Osteocyte (in vitro differentiated cells): ENCODE measurements around the gene PODN. TPM values are rescaled to one million over a fixed set of nuclear protein-coding genes. Genes with fewer than 3 reads are reported as not detected.

Experiments used
- DNase-seq: peaks from one replicate; pipeline ENCODE4 v3.0.0; 2021; ENCODE audit warnings: mixed read lengths; ENCODE audit not compliant: unreplicated experiment; ENCODE audit errors: extremely low spot score
- H3K27ac Mint-ChIP-seq: one replicate; pipeline ENCODE4 v1.8.0; 2021; ENCODE audit warnings: mild to moderate bottlenecking, mixed read lengths; ENCODE audit not compliant: unreplicated experiment
- H3K27me3 Mint-ChIP-seq: one replicate; pipeline ENCODE4 v1.8.0; 2021; ENCODE audit warnings: mixed read lengths; ENCODE audit not compliant: unreplicated experiment
- H3K36me3 Mint-ChIP-seq: one replicate; pipeline ENCODE4 v1.8.0; 2021; ENCODE audit warnings: mixed read lengths; ENCODE audit not compliant: unreplicated experiment
- H3K4me1 Mint-ChIP-seq: one replicate; pipeline ENCODE4 v1.8.0; 2021; ENCODE audit warnings: mixed read lengths; ENCODE audit not compliant: unreplicated experiment
- H3K4me3 Mint-ChIP-seq: one replicate; pipeline ENCODE4 v1.8.0; 2021; ENCODE audit warnings: mild to moderate bottlenecking, moderate library complexity, mixed read lengths; ENCODE audit not compliant: unreplicated experiment
- H3K9me3 Mint-ChIP-seq: one replicate; pipeline ENCODE4 v1.8.0; 2021; ENCODE audit warnings: mixed read lengths; ENCODE audit not compliant: unreplicated experiment
- total RNA-seq: library from RNA; stranded (reverse); gene quantifications from 2 replicates; pipeline ENCODE4 v1.2.1, GENCODE V29; 2021
- TF ChIP-seq, protein P1 (sequence below): fragments of 200-600 bp; sonication (generic); IDR thresholded peaks from 2 replicates; pipeline ENCODE4 v1.5.0; 2021; ENCODE audit warnings: antibody characterized with exemption, mild to moderate bottlenecking, moderate library complexity

The PODN gene
- total RNA-seq, 1 donor from 2014 or later: 6.6 TPM

DNA sequence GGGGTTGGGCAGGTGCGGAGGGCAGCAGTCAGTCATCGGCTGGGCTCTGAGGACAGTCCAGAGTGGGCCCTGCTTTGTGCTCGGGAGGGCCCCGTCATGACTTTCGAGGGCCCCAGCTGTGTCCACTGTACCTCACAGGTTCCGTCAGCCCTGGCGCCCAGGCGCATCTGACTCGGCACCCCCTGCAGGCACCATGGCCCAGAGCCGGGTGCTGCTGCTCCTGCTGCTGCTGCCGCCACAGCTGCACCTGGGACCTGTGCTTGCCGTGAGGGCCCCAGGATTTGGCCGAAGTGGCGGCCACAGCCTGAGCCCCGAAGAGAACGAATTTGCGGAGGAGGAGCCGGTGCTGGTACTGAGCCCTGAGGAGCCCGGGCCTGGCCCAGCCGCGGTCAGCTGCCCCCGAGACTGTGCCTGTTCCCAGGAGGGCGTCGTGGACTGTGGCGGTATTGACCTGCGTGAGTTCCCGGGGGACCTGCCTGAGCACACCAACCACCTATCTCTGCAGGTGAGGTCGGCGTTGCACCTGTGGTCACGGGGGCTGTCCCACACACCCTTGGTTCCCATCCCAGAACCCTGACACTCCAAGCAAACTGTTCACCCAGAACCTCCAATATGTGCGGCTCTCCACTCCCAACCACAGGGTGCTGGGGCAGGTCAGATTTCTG lies 7.8 kb downstream of the PODN start:
- Mint-ChIP-seq H3K27ac (no peak overlapping the region), H3K9me3 (no peaks in the 10 kb centered on the region), H3K4me1 (no peaks in the 10 kb centered on the region), H3K4me3 (no peak overlapping the region), H3K27me3 (no peaks in the 10 kb centered on the region), H3K36me3 (no peaks in the 10 kb centered on the region)
- TF ChIP-seq, protein P1, sequence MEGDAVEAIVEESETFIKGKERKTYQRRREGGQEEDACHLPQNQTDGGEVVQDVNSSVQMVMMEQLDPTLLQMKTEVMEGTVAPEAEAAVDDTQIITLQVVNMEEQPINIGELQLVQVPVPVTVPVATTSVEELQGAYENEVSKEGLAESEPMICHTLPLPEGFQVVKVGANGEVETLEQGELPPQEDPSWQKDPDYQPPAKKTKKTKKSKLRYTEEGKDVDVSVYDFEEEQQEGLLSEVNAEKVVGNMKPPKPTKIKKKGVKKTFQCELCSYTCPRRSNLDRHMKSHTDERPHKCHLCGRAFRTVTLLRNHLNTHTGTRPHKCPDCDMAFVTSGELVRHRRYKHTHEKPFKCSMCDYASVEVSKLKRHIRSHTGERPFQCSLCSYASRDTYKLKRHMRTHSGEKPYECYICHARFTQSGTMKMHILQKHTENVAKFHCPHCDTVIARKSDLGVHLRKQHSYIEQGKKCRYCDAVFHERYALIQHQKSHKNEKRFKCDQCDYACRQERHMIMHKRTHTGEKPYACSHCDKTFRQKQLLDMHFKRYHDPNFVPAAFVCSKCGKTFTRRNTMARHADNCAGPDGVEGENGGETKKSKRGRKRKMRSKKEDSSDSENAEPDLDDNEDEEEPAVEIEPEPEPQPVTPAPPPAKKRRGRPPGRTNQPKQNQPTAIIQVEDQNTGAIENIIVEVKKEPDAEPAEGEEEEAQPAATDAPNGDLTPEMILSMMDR: no peak
- DNase-seq: peak; percentile 83

DNA sequence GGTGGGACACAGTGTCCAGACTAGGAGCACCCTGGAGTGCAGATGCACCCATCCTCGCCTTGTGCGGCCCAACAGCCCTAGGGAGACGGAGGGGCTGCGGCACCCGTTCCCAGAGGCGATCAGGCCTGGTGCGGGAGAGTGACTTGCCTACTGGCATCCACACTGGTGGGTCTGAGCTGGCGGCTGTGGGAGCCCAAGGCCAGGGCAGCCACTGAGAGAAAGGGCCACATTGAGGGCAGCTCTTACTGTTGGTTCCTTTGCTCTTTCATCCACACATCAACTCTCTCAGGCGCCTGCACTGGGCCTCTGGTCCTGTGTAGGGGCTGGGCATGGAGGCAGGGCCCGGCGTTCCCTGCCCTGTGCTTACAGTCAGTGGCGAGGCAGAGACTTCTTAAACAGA lies 8.6 kb downstream of the PODN start:
- Mint-ChIP-seq H3K4me3 (no peak overlapping the region), H3K4me1 (no peaks in the 10 kb centered on the region), H3K27me3 (no peaks in the 10 kb centered on the region), H3K9me3 (no peaks in the 10 kb centered on the region), H3K27ac (no peak overlapping the region), H3K36me3 (no peaks in the 10 kb centered on the region)
- TF ChIP-seq, protein P1: no peak
- peak; percentile 73 for DNase-seq

DNA sequence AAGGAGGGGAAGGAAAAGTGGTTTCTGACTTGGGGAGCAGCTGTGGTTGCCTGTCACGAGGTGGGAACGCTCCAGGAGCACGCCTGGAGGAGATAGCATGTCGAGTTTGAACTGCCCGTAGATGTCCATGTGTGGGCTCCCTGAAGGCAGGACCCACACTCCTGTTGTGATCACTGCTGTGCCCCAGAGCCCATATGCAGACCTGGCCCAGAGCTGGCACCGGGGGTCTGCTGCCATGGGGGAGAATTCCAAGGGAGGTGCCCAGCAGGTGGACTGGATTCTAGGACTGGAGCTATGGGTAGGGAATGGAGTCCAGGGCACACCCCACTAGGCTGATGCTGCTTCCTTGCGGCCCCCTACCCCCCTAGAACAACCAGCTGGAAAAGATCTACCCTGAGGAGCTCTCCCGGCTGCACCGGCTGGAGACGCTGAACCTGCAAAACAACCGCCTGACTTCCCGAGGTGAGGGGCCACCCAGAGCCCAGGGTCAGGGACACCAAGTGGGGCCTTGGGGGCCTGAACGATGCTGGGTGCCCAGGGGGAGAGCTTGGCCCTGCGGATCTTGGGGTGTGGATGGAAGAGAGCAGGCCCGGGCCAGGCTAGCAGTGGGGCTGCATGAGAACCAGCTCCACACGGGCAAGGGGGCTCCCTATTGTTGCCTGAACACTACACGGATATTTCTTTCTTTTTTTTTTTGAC lies 9.3 kb downstream of the PODN start:
- Mint-ChIP-seq H3K4me3 (no peak overlapping the region), H3K4me1 (no peaks in the 10 kb centered on the region), H3K27ac (no peak overlapping the region), H3K36me3 (no peaks in the 10 kb centered on the region), H3K9me3 (no peaks in the 10 kb centered on the region), H3K27me3 (no peaks in the 10 kb centered on the region)
- DNase-seq: peak; percentile 81
- TF ChIP-seq, protein P1: no peak

DNA sequence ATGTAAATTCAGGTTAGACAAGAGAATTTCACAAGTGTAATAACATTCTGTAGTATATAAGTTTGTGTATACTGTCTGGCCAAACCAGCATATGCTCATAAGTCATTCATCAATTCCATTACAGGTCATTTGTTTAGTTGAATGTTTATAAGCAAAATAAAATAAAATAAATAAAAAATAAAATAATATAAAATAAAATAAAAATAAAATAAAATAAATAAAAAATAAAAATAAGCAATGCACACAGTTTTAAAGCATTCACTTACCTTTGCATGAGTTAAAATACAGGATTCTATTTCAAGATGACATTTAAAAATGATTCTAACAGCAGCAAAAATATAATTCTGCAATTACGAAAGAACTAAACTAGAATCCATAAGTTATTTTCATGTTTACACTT lies 9.9 kb downstream of the PODN start:
- Mint-ChIP-seq H3K4me1 (no peaks in the 10 kb centered on the region), H3K27ac (no peak overlapping the region), H3K4me3 (no peak overlapping the region), H3K9me3 (no peaks in the 10 kb centered on the region), H3K36me3 (no peaks in the 10 kb centered on the region), H3K27me3 (no peaks in the 10 kb centered on the region)
- TF ChIP-seq, protein P1: no peak
- no peak for DNase-seq

DNA sequence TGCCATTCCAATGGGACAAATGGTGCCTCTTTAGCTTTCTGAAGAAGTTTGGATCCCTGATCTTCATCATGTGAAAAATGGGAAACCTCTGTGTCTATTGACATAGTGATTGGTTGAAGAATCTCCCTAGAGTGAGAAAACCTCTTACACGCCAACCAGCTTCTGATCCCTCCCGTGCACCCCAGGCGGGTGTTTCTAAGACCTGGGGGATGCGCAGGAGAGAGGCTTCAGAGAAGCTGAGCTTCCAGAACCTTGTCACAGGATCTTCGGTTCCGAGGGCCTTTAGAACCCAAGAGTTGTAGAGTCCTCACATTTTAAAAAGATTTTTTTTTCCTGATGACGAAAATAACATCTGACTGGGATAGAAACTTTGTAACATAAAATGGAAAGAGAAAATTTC lies 11.3 kb downstream of the PODN start:
- Mint-ChIP-seq H3K27ac (no peak overlapping the region), H3K9me3 (no peaks in the 10 kb centered on the region), H3K4me1 (no peaks in the 10 kb centered on the region), H3K27me3 (no peaks in the 10 kb centered on the region), H3K36me3 (no peaks in the 10 kb centered on the region), H3K4me3 (no peak overlapping the region)
- DNase-seq: no peak
- TF ChIP-seq, protein P1: no peak
